Neural progenitor cell (in vitro differentiated cells): ENCODE data around the gene CHRNG.

Experiments
- EZH2 ChIP-seq: fragments of 200-600 bp; sonication (generic); IDR thresholded peaks from 2 replicates; pipeline ENCODE4 v1.6.1; 2017; ENCODE audit warnings: antibody characterized with exemption, mild to moderate bottlenecking, moderate library complexity
- TF ChIP-seq, protein P1 (sequence below): fragments of 200-600 bp; sonication (generic); IDR thresholded peaks from 2 replicates; pipeline ENCODE4 v1.5.1; 2017; ENCODE audit warnings: antibody characterized with exemption, mild to moderate bottlenecking

DNA sequence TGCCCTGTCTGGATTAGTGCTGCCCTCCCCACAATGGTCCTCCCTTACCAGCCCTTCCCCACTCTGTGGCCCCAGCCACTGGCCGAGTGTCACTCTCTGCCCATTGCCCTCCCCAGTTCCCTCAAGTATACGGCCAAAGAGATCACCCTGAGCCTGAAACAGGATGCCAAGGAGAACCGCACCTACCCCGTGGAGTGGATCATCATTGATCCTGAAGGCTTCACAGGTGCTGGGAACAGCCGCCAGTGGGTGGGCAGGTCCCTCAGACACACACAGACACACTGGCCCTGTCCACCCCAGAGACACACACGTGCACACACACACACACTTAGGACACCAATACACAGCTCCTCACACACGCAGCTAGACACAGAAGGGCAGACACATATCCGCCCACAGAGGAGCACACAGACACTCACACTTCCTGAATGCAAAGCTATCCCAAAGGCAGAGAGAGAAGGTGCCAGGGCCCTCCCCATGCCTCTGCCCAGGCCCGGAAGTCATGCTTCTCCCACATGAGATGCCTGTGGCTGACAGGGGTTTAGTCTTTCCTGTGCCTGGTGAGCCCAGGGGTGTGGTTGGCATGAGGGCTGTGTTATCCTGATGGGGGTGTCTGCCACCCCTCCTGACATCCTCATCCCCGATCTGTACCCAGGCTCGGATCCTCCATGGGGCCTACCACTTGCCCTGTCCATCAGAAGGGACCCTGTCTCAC is 10.6 kb upstream of the CHRNG start:
- TF ChIP-seq EZH2 = no peak
- TF ChIP-seq, protein P1, sequence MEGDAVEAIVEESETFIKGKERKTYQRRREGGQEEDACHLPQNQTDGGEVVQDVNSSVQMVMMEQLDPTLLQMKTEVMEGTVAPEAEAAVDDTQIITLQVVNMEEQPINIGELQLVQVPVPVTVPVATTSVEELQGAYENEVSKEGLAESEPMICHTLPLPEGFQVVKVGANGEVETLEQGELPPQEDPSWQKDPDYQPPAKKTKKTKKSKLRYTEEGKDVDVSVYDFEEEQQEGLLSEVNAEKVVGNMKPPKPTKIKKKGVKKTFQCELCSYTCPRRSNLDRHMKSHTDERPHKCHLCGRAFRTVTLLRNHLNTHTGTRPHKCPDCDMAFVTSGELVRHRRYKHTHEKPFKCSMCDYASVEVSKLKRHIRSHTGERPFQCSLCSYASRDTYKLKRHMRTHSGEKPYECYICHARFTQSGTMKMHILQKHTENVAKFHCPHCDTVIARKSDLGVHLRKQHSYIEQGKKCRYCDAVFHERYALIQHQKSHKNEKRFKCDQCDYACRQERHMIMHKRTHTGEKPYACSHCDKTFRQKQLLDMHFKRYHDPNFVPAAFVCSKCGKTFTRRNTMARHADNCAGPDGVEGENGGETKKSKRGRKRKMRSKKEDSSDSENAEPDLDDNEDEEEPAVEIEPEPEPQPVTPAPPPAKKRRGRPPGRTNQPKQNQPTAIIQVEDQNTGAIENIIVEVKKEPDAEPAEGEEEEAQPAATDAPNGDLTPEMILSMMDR = no peak
